GM21723 (cell line): Measurements from ENCODE around the gene FLG.
A peak's percentile ranks its signal among the peaks of the same experiment; 100 is the strongest.
"Not testable (repeated sequence)": the region's sequence is repeated elsewhere in the genome, so short reads cannot be mapped to it uniquely, and the experiment has no call there.

Experiments used
- ATAC-seq: cut with Tn5 transposase; IDR thresholded peaks from one replicate; pipeline ENCODE4 v1.9.1; 2021; ENCODE audit warnings: mild to moderate bottlenecking, moderate library complexity; ENCODE audit not compliant: unreplicated experiment

The FLG gene

GRCh38 chr1:152325111-152325510 lies at the start of gene FLG:
Gene FLG, minus strand, starts transcription at chr1:152325239. Its CDS starts 9,783 bp downstream, at chr1:152315456.
- no peak for ATAC-seq

DNA sequence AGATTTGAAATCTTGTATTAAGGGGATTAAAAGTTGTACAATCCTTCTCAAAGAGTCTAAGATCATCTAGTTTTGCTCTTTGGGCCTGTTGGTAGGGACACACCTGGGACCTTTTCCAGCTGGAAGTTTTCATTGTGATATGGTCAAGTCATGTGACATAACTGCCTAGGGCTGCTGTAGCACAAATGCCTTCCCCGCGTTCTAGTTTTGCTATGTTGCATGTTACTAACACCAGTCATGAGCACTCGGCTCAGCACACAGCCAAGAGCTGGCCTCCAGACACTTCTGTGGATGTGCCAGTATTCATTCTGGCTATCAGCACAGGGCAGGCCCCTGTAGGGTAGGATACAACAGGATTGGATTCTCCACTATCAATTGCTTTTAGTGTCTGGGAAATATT lies 49.4 kb upstream of the FLG start:
- no peak for ATAC-seq

DNA sequence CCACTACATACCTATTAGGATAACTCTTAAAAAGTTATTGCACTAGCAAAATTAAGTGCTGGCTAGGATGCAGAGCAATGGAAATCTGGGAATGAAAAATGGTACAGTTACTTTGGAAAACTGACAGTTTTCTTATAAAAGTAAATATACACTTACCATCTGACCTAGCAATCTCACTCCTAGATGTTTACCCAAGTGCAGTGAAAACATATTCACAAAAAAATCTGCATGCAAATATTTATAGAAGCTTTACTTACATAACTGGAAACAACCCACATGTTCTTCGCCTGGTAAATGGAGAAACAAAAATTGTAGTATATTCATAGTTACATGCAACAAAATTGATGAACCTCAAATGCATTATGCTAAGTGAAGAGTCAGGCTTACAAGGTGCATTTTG lies 47.6 kb upstream of the FLG start:
- ATAC-seq, result no peak

DNA sequence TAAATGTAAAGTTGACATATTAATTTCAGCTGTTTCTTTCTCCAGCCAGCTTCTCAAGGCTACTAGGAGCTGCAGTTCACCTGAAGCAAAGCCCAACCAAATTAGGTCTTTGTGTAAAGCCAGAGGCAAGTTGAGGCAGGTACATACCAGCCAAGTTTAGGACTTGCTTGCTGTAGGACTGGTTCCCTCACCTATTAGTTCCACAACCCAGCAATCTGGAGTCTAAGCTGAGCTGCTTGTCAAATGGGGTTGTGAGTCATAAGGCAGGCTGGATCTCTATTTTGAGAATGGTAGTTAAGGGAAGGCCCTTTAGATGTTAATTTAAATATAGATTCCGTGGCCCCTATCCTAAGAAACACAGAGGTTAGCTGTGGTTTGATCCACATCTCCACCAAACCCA lies 42.4 kb upstream of the FLG start:
- no peak for ATAC-seq

GRCh38 chr1:152359906-152360305 lies 34.9 kb upstream of the FLG start, which contains the start of gene FLG2:
Gene FLG2, minus strand, starts transcription at chr1:152360006. Its CDS starts 1,122 bp downstream, at chr1:152358884.
- no peak for ATAC-seq

DNA sequence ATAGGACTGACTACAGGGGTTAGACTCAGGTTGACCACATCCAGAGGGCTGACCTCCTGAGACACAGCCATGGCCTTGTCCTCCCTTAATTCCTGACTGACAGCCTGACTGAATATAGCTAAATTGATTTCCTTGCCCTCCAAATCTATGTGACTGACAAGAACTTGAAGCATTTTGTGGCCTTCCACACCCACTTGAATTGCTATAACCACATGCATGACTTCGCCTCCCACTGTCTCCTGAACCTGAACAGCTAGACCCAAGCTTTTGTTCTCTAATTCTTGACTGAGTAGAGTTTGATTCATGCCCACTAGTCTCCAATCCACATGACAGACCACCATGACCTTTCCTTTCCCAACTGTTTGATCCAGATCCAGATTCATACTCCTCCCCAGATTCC lies 31.7 kb upstream of the FLG start:
- ATAC-seq, result no peak

DNA sequence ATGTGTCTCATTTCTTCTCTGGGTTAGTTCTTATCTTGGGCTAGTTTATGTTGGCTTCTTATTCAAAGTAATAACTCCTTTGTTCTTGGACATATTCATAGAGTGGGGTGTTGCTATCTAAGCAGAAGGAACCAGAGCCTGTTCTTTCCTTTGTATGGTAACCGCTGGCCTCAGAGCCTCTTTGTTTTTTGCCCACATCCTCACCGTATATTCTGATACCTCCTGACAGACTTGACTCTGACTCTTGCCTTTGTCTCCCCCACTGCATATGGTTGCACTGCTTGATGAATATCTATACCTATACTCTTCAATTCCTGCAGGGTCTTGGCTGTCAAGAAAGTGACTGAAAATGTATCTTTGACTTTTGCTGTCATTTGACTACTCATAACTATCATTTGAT lies 24.6 kb upstream of the FLG start:
- no peak for ATAC-seq

DNA sequence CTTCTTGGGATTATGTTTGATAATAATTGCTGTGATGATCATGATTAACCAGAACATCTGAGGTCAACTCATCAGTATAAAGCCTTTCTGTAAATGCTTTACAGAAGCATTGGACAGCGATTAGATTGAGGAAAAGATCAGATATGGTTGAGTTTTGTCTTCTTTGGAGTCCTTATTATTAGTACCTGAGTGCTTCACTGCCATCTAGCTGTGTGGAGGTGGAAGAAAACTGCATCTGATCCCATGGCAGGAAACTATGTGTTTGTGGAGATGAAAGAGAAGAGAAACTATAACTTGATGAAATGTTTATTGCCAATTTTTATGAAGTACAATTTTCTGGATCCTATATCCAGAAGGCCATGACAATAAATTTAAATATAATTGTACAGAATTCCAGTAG lies 23.4 kb upstream of the FLG start:
- no peak for ATAC-seq

DNA sequence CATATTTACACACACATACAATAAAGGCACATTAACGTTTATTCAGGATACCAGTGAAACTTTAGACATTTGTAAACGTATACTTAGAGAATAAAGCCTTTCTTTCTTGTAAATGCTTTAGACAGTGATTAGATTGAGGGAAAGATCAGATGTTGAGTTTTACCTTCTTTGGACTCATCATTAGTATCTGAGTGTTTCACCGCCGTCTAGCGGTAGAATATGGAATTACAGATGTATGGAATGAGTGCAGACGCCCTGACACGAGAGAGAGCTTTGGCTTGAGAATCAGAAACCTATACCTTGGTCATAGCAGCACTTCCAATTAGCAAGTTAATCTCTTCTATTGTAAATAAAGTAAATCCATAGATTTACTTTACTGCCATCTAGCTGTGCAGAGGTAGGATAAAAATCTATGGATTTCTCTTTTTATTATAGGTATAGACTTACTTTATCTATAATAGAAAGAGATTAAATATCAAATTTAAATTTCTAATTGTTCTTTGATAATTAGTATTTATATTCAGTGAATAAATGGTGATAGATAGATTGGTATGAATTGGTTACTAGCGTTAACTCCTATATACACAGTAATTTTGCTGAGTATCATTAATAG lies 22.2 kb upstream of the FLG start:
- peak; percentile 68 for ATAC-seq

GRCh38 chr1:152344438-152344837 lies 19.4 kb upstream of the FLG start:
- no peak for ATAC-seq

DNA sequence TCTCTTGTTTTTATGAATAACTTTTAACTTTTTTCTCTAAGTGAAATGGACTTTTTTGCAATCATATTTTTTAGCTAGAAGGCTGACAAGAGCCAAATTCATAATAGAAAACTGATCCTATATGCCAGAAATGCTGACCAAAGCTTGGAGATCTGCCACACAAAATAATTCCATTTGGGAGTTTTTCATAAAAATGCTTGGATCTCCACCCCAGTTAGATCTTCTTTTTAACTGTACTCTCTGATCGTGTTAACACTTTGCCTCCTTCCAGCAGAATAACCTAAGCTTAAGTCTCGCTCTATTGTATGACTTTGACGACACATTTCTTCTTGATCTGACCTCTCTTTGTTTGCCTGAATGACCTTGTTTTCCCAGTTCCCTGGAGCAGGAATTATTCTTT lies 18.0 kb upstream of the FLG start:
- ATAC-seq, result no peak

DNA sequence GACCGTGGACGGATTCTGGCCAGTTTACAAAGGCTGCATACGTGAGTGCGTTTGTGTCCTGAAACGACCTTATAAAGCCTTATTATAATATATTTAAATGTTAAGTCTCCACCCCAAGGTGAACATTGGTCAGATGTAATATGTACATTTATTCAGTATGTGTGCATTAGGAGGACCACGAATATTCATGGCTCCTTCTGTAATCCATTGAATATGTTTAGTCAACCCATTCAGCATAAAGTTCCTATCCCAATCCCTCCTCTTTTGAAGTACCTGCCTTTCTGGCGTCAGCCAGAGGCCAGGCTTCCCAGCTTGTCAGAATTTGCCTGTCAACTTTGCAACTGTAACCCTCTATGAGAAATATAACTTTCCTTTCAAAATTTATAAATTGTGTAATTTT lies 10.4 kb upstream of the FLG start:
- ATAC-seq, result no peak

DNA sequence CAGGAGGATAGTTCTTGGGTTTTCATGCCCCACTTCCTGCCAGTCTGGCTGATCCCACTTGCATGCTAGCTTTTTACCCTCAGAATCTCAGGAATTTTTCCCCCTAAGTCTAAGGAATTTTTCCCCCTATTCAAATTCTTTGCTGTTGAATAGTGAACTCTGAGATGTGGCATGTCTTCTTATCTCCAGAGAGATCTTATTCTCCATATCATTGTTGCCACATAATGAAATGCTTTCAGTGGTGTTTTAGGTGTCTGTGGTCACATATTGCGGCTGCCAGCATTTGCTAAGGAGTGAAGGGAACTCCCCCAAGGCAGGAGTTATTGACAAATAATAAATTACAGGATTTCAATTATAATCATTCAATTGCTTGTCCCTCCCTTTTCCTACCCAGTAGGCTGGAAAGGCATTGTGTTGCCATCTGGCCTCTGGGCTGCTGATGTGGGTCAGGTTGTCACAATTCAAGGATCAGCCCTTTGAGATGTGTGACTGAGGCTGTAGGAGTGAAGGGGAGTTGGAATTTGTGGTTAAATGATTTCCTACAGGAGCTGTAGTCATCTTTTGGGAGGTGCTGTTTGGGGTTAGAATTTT lies 3.9 kb upstream of the FLG start:
- ATAC-seq, result no peak

DNA sequence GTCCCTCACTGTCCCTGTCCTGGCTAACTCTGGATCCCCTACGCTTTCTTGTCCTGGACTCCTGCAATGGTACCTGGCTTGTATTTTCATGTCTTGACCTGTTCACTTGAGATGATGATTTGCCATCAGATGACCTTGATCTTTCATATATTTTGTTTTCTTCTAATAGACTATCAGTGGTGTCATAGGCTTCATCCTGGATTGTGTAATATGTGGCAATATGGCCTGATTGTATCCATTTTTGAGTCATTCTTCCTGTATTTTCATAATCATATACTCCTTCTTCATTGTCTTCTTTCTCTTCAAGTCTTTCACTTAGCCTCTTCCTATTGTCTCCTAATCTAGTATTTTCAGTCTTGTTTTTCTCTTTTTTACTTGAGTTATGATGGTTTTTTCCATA lies 11.1 kb downstream of the FLG start:
- no peak for ATAC-seq

DNA sequence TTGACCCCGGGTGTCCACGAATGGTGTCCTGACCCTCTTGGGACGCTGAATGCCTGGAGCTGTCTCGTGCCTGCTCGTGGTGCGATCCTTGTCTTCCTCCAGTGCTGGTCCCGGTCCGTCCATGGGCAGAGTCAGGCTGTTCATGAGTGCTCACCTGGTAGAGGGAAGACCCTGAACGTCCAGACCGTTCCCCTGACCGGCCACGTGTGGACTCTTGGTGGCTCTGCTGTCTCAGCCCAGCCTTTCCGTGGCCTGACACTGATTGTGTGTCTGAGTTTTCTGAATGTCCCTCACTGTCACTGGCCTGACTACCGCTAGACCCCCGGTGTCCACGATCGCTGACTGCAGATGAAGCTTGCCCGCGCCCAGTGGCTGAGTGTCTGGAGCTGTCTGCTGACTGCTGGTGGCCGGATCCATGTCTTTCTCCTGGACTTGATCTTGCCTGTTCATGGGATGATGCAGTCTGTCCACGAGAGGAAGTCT lies 11.7 kb downstream of the FLG start:
- no peak for ATAC-seq

DNA sequence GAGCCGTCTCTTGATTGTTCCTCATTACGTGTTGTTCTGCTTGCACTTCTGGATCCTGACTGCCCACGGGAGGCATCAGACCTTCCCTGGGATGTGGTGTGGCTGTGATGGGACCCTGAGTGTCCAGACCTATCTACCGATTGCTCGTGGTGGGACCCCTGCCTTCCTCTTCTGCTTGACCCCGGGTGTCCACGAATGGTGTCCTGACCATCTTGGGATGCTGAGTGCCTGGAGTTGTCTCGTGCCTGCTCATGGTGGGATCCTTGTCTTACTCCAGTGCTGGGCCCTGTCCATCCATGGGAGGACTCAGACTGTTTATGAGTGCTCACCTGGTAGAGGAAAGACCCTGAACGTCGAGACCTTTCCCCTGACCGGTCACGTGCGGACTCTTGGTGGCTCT lies 12.9 kb downstream of the FLG start:
- ATAC-seq, result not testable (repeated sequence)

- ATAC-seq, result no peak
Observed at GRCh38 chr1:152309955-152310354, 15.1 kb downstream of the FLG start.

GRCh38 chr1:152309320-152309901 lies 15.6 kb downstream of the FLG start:
- not testable (repeated sequence) for ATAC-seq

- ATAC-seq, result not testable (repeated sequence)
Observed at GRCh38 chr1:152308758-152309157, 16.3 kb downstream of the FLG start.

DNA sequence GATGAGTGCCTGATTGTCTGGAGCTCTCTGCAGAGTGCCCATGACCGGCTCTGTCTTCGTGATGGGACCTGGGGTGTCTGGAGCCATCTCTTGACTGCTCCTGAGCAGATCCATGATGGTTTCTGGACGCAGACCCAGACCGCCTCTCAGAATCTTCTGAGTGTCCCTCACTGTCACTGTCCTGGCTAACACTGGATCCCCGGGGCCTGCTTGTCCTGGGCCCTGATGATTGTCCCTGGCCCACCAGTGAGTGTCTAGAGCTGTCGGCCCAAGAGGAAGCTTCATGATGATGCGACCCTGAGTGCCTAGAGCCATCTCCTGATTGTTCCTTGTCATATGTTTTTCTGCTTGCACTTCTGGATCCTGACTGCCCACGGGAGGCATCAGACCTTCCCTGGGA lies 17.1 kb downstream of the FLG start:
- ATAC-seq, result not testable (repeated sequence)

- not testable (repeated sequence) for ATAC-seq
Observed at GRCh38 chr1:152306123-152306522, 18.9 kb downstream of the FLG start.

GRCh38 chr1:152304773-152305172 lies 20.3 kb downstream of the FLG start:
- ATAC-seq, result not testable (repeated sequence)
